ENCODE measurements around the gene EXD1.

DNA sequence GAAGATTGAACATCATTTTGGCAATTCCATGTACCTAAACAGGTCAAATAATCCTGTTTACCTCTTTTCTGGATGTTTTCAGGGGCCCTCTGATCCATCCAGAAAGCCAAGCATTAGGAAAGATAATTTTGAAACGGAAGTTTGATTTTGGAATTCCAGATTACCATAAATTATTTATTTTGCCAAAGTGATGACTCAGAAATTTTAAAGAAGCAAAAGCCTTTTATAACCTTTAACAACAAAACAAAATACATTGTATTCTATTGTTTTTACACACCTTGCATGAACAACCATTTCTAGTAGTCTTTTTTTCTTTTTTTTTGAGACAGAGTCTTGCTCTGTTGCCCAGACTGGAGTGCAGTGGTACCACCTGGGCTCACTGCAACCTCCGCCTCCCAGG is 82.5 kb downstream of the EXD1 start:
- no peak for TF ChIP-seq POLR2AphosphoS5 (IDR thresholded peaks at IDR 0.05; ENCODE audit: low read depth, low read length)
- TF ChIP-seq CTCF (IDR thresholded peaks at IDR 0.05 in 2 of 3, conservative IDR thresholded peaks at IDR 0.05 in 1 of 3; ENCODE audit: borderline replicate concordance in 1 of 3, insufficient read depth in 1 of 3, low read depth in 2 of 3, low read length in 2 of 3) = no peak
- TF ChIP-seq EZH2phosphoT487 (IDR thresholded peaks at IDR 0.05; ENCODE audit: borderline replicate concordance) = no peak
- no peak for TF ChIP-seq ZNF274 (IDR thresholded peaks at IDR 0.05; ENCODE audit: low read depth, low read length)
- no peak for TF ChIP-seq TCF7L2 (IDR thresholded peaks at IDR 0.05; ENCODE audit: borderline replicate concordance, extremely low read depth, insufficient read depth, insufficient read length)
